Smooth muscle cell (in vitro differentiated cells): ENCODE measurements around the gene PLXNC1. TPM values are rescaled to one million over a fixed set of nuclear protein-coding genes. Genes with fewer than 3 reads are reported as not detected.

Experiments used
- DNase-seq: peaks from one replicate; lab custom pipeline; 2025; ENCODE audit not compliant: unreplicated experiment; lab: John Stamatoyannopoulos, UW
- H2AFZ ChIP-seq: fragments of 200-600 bp; sonication (generic); 2 replicates; pipeline ENCODE4 v1.6.0; 2016; ENCODE audit warnings: antibody characterized with exemption, low read depth, mild to moderate bottlenecking
- H3F3A ChIP-seq: fragments of 200-600 bp; sonication (generic); 2 replicates; pipeline ENCODE4 v1.6.0; 2017; ENCODE audit warnings: antibody characterized with exemption, low read depth
- H3K27ac ChIP-seq: fragments of 200-600 bp; sonication (generic); 2 replicates; pipeline ENCODE4 v1.5.1; 2016; ENCODE audit warnings: low read depth, mild to moderate bottlenecking
- H3K27me3 ChIP-seq: fragments of 200-600 bp; sonication (generic); 2 replicates; pipeline ENCODE4 v1.6.1; 2016; ENCODE audit warnings: low read depth, mild to moderate bottlenecking
- H3K36me3 ChIP-seq: fragments of 200-600 bp; sonication (generic); 2 replicates; pipeline ENCODE4 v1.5.1; 2016; ENCODE audit warnings: low read depth
- H3K4me1 ChIP-seq: fragments of 200-600 bp; sonication (generic); 2 replicates; pipeline ENCODE4 v1.5.1; 2016; ENCODE audit warnings: low read depth
- H3K4me2 ChIP-seq: fragments of 200-600 bp; sonication (generic); 2 replicates; pipeline ENCODE4 v1.6.0; 2016; ENCODE audit warnings: mild to moderate bottlenecking
- H3K4me3 ChIP-seq: fragments of 200-600 bp; sonication (generic); 2 replicates; pipeline ENCODE4 v1.5.1; 2016; ENCODE audit warnings: mild to moderate bottlenecking
- H3K79me2 ChIP-seq: fragments of 200-600 bp; sonication (generic); 2 replicates; pipeline ENCODE4 v1.6.0; 2016; ENCODE audit warnings: low read depth, mild to moderate bottlenecking
- H3K9ac ChIP-seq: fragments of 200-600 bp; sonication (generic); 2 replicates; pipeline ENCODE4 v1.6.0; 2016; ENCODE audit warnings: low read depth
- H3K9me3 ChIP-seq: fragments of 200-600 bp; sonication (generic); replicated peaks from 2 replicates; pipeline ENCODE4 v1.5.1; 2016; ENCODE audit warnings: low read depth
- H4K20me1 ChIP-seq: fragments of 200-600 bp; sonication (generic); 2 replicates; pipeline ENCODE4 v1.6.0; 2016; ENCODE audit warnings: low read depth
- WGBS: methylation state at CpG from one replicate; pipeline ENCODE4 v1.1.7; 2016; ENCODE audit warnings: low lambda C conversion rate; 5-methylcytosine and 5-hydroxymethylcytosine counted together
- polyA plus RNA-seq: library from polyadenylated mRNA; unstranded; fragments of >200 nt; fragmentation: Nextera tagmentation; extraction: Ambion mirVana; gene quantifications from 2 replicates; pipeline ENCODE4 v1.2.1, GENCODE V29; 2016
- total RNA-seq: library from RNA; depleted of rRNA; stranded (reverse); fragments of >200 nt; gene quantifications from 2 replicates; pipeline ENCODE4 v1.2.3, GENCODE V29; 2014
- TF ChIP-seq, protein P1 (sequence below): fragments of 200-600 bp; sonication (generic); IDR thresholded peaks from 2 replicates; pipeline ENCODE4 v1.5.1; 2017; ENCODE audit warnings: borderline replicate concordance, mild to moderate bottlenecking, antibody characterized with exemption; ENCODE audit not compliant: insufficient read depth, poor library complexity, severe bottlenecking

The PLXNC1 gene
- total and polyA plus RNA-seq, 2 experiments from 2014 or later, result 0.49 to 0.66 TPM

DNA sequence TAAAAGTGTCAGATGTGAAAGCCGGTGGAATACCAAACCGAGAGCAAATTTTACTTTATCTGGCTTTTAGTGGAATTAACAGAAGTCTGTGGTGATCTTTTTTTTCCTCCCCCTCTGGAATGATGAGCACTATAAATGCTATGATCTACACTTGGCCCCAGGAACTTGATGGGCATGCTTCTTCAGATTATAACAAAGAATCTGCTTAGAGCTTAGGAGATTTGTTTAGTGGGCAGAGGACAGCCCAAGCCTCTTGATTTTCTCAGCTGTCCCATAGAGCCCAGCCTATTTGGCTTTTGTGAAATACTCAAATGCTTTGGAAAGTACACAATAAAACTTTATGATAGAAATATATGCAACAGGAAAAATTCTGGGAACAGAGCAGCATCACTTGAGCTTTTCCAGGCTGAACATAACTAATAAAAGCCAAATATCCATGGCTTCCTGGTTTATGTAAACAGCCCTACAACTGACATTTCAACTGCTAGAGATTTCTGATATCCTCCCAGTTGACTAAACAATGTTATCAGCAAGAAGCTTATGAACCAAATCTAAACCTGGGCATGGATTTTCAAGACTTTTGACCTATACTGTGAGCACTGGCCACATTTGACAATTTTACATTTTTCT, 149.6 kb downstream of the PLXNC1 start:
- DNase-seq, result no peak
- Histone ChIP-seq H3K9me3 (no peaks in the 10 kb centered on the region), H3K4me1 (peaks cover 5% of the 10 kb centered on the region), H3F3A (no peaks in the 10 kb centered on the region), H2AFZ (no peak overlapping the region), H3K36me3 (no peaks in the 10 kb centered on the region), H3K27ac (no peak overlapping the region), H3K4me2 (peak overlapping the region; percentile 51), H3K4me3 (no peak overlapping the region), H4K20me1 (no peaks in the 10 kb centered on the region), H3K79me2 (no peaks in the 10 kb centered on the region), H3K9ac (no peak overlapping the region), H3K27me3 (peaks cover 8% of the 10 kb centered on the region)
- 8% methylated on average over 2 of the region's 2 CpGs for WGBS
- TF ChIP-seq, protein P1, sequence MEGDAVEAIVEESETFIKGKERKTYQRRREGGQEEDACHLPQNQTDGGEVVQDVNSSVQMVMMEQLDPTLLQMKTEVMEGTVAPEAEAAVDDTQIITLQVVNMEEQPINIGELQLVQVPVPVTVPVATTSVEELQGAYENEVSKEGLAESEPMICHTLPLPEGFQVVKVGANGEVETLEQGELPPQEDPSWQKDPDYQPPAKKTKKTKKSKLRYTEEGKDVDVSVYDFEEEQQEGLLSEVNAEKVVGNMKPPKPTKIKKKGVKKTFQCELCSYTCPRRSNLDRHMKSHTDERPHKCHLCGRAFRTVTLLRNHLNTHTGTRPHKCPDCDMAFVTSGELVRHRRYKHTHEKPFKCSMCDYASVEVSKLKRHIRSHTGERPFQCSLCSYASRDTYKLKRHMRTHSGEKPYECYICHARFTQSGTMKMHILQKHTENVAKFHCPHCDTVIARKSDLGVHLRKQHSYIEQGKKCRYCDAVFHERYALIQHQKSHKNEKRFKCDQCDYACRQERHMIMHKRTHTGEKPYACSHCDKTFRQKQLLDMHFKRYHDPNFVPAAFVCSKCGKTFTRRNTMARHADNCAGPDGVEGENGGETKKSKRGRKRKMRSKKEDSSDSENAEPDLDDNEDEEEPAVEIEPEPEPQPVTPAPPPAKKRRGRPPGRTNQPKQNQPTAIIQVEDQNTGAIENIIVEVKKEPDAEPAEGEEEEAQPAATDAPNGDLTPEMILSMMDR, result no peak

DNA sequence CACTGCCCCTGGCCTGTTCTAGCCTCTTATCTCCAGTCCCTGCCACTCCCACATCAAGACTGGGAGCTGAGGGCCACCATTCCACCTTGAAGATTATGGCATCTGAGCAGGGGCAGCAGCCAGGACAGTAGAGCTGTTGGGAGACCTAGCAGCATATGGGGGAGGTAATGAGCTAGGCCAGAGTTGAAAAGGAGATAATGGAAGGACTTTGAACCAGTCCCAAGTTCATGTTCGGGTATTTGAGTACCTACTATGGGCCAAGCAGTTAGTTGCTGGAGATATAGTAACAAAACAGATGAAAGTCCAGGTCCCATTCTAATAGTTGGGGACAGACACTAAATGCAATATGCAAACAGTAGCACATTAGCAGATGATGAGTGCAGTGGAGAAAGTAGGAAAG, 151.5 kb downstream of the PLXNC1 start:
- WGBS, result 93% methylated on average over 1 of the region's 1 CpG

DNA sequence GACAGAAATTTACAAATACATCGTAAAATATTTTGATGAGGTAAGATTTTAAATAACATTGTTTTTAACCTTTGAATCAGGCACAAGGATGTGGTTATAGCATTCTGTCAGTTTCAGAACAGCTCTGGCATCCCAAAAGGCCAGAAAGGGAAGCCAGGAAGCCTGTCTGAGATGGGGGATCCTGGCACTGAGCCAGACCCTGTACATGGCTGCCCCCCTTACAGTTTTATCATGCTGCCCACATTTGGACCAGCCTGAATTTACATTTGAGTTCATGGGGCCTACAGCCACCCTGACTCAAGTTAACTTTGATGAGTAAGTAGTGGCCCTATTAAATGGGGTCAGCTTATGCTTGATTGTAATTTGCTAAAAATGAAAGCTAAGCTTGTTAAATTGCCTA, 155.6 kb downstream of the PLXNC1 start:
- H2AFZ ChIP-seq, result no peak overlapping the region
- no peaks in the 10 kb centered on the region for H3F3A ChIP-seq
- no peaks in the 10 kb centered on the region for H3K9me3 ChIP-seq
- peaks cover 10% of the 10 kb centered on the region for H3K4me1 ChIP-seq
- WGBS, result 97% methylated on average over 1 of the region's 1 CpG
- H3K27me3 ChIP-seq, result no peaks in the 10 kb centered on the region
- H3K4me3 ChIP-seq, result no peak overlapping the region
- peak overlapping the region; percentile 1 for H3K4me2 ChIP-seq
- DNase-seq, result no peak
- TF ChIP-seq, protein P1, result no peak
- no peaks in the 10 kb centered on the region for H3K79me2 ChIP-seq
- no peak overlapping the region for H3K9ac ChIP-seq
- no peak overlapping the region for H3K27ac ChIP-seq
- no peaks in the 10 kb centered on the region for H4K20me1 ChIP-seq
- H3K36me3 ChIP-seq, result peaks cover 6% of the 10 kb centered on the region

More for the DNA sequence above, 151.5 kb downstream of the PLXNC1 start:
- peaks cover 11% of the 10 kb centered on the region for H3K4me1 ChIP-seq
- no peaks in the 10 kb centered on the region for H3K36me3 ChIP-seq
- H3K27me3 ChIP-seq, result no peaks in the 10 kb centered on the region
- H3K4me3 ChIP-seq, result no peak overlapping the region
- H3K4me2 ChIP-seq, result no peak overlapping the region
- H2AFZ ChIP-seq, result no peak overlapping the region
- H3K27ac ChIP-seq, result no peak overlapping the region
- H3K9me3 ChIP-seq, result no peaks in the 10 kb centered on the region
- no peaks in the 10 kb centered on the region for H4K20me1 ChIP-seq
- no peak for DNase-seq
- H3K9ac ChIP-seq, result no peak overlapping the region
- no peaks in the 10 kb centered on the region for H3F3A ChIP-seq
- TF ChIP-seq, protein P1, result no peak
- no peaks in the 10 kb centered on the region for H3K79me2 ChIP-seq

DNA sequence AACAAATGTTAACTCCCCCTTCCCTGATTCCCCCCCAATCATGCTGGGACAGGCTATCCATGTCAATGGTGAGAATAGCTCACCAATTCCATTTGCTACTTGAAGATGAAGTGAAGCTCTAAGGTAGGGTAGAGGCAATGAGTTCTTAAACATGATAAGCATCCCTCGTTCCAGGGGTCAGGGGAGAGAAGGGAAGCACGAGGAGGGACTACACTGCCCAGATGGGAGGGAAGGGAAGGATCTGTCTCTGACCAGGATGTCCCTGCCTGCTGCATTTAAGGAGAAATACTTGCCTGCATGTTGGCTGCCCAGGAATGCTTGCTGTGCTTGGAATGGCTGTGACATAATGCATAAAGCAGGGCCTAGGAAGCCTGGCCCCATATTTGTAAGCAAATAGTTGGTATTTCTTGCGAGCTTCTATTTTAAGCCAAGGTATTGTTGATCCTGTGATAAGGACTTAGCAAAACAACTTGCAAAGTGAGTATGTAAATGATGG, 156.2 kb downstream of the PLXNC1 start:
- no peaks in the 10 kb centered on the region for H3K9me3 ChIP-seq
- no peak overlapping the region for H2AFZ ChIP-seq
- H3F3A ChIP-seq, result no peaks in the 10 kb centered on the region
- peak overlapping the region; percentile 27 for H3K4me2 ChIP-seq
- no peak overlapping the region for H3K4me3 ChIP-seq
- H4K20me1 ChIP-seq, result no peaks in the 10 kb centered on the region
- peaks cover 6% of the 10 kb centered on the region for H3K36me3 ChIP-seq
- WGBS, result 38% methylated on average over 3 of the region's 3 CpGs
- no peaks in the 10 kb centered on the region for H3K79me2 ChIP-seq
- H3K9ac ChIP-seq, result no peak overlapping the region
- no peak overlapping the region for H3K27ac ChIP-seq
- TF ChIP-seq, protein P1, result no peak
- no peak for DNase-seq
- peaks cover 10% of the 10 kb centered on the region for H3K4me1 ChIP-seq
- no peaks in the 10 kb centered on the region for H3K27me3 ChIP-seq
